Fibroblast of lung (primary cell): Measurements from ENCODE around the gene IMP3.
A peak's percentile ranks its signal among the peaks of the same experiment; 100 is the strongest.

Experiments
- EZH2 ChIP-seq: IDR thresholded peaks from 2 replicates; pipeline ENCODE4 v1.5.1; 2012; ENCODE audit warnings: low read length, control low read depth, mild to moderate bottlenecking; ENCODE audit errors: missing control alignments
- TF ChIP-seq, protein P1 (sequence below), 2 donors: IDR thresholded peaks in 1 of 2; conservative IDR thresholded peaks in 1 of 2; 1 replicate in 1 of 2; 2 replicates in 1 of 2; pipeline ENCODE4 v1.5.1; 2011 to 2012; ENCODE audit warnings: low read length in 2 of 2, control low read depth in 1 of 2, inconsistent platforms in 1 of 2, low read depth in 1 of 2, mild to moderate bottlenecking in 1 of 2

DNA sequence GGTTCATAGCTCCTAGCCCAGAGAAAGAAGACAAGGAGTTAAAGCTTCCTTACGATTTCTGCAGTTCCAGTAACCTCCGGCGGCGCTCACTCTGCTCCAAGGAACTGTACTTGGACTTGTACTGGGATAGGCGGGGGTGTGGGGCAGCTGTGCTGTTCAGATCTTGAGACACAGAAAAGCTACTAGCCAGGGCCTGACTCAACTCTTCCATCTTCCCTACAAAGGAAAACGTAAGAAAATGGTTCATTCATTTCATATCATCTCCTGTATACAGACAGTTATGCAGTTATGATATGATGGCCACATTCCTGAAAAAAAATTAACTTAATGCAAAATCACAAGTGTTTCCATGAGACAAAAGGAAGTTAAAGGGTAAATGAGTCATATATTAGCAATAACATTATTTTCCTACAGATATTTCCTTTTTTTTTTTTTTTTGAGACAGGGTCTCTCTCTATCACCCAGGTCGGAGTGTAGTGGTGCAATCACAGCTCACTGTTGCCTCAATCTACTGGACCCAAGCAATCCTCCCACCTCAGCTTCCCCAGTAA lies 19.1 kb downstream of the IMP3 start:
- TF ChIP-seq, protein P1, sequence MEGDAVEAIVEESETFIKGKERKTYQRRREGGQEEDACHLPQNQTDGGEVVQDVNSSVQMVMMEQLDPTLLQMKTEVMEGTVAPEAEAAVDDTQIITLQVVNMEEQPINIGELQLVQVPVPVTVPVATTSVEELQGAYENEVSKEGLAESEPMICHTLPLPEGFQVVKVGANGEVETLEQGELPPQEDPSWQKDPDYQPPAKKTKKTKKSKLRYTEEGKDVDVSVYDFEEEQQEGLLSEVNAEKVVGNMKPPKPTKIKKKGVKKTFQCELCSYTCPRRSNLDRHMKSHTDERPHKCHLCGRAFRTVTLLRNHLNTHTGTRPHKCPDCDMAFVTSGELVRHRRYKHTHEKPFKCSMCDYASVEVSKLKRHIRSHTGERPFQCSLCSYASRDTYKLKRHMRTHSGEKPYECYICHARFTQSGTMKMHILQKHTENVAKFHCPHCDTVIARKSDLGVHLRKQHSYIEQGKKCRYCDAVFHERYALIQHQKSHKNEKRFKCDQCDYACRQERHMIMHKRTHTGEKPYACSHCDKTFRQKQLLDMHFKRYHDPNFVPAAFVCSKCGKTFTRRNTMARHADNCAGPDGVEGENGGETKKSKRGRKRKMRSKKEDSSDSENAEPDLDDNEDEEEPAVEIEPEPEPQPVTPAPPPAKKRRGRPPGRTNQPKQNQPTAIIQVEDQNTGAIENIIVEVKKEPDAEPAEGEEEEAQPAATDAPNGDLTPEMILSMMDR (conservative IDR thresholded peaks at IDR 0.05 in 1 of 2, IDR thresholded peaks at IDR 0.05 in 1 of 2; ENCODE audit: low read depth in 1 of 2, low read length in 2 of 2) = peak; percentile 45 to 47
- no peak for TF ChIP-seq EZH2
